ENCODE measurements around the gene DNHD1. TPM values are rescaled to one million over a fixed set of nuclear protein-coding genes. Genes with fewer than 3 reads are reported as not detected.
"Not testable (repeated sequence)": the region's sequence is repeated elsewhere in the genome, so short reads cannot be mapped to it uniquely, and the experiment has no call there.

Gene DNHD1
- total and polyA plus RNA-seq, 2 of the 8 experiments (the other 6 are each of a cell fraction or from before 2014, with no cell fraction given), result 5.0 to 6.8 TPM

GRCh38 chr11:6520265-6520664, 23.2 kb downstream of the DNHD1 start (continued):
- TF ChIP-seq CTBP2 (IDR thresholded peaks at IDR 0.05; ENCODE audit: borderline replicate concordance, insufficient read depth, insufficient read length, low read length) (no peak), NANOG (IDR thresholded peaks at IDR 0.05; ENCODE audit: insufficient read depth, low read depth, low read length, poor library complexity, severe bottlenecking) (no peak), EGR1 (IDR thresholded peaks at IDR 0.05; ENCODE audit: borderline replicate concordance, low read depth, low read length) (no peak), KDM5A (IDR thresholded peaks at IDR 0.05; ENCODE audit: low read length) (no peak), RAD21 (IDR thresholded peaks at IDR 0.05 in 1 of 2, conservative IDR thresholded peaks at IDR 0.05 in 1 of 2; ENCODE audit: low read depth in 2 of 2, low read length in 2 of 2) (no peak), PHF8 (conservative IDR thresholded peaks at IDR 0.05; ENCODE audit: low read depth, low read length) (no peak), GABPA (IDR thresholded peaks at IDR 0.05; ENCODE audit: borderline replicate concordance, insufficient read depth, low read length) (no peak)

DNA sequence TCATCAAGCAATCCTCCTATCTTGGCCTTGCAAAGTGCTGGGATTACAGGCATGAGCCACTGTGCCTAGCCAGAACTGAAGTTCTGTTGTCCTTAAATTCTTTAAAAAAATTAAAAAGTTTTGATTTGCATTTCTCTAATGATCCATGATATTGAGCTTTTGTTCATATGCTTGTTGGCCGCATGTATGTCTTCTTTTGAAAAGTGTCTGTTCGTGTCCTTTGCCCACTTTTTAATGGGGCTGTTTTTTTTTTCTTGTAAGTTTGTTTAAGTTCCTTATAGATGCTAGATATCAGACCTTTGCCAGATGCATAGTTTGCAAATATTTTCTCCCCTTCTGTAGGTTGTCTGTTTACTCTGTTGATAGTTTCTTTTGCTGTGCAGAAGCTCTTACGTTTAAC, 24.9 kb downstream of the DNHD1 start:
- not testable (repeated sequence) for H3K4me3 ChIP-seq (ENCODE audit: extremely low read depth in 1 of 4, insufficient read depth in 2 of 4, low read depth in 3 of 4, low read length in 4 of 4); H2BK5ac ChIP-seq (ENCODE audit: low read depth, low read length); H4K8ac ChIP-seq (ENCODE audit: extremely low read depth, insufficient read depth, low read length); H3K4ac ChIP-seq (replicated peaks; ENCODE audit: insufficient read length, low read depth, low read length); H2BK20ac ChIP-seq (ENCODE audit: low read length); H2BK12ac ChIP-seq (ENCODE audit: low read depth, low read length); H3K9ac ChIP-seq (replicated peaks in 1 of 4; ENCODE audit: extremely low read depth in 1 of 4, low read depth in 3 of 4, low read length in 3 of 4); DNase-seq (ENCODE audit: low read depth in 1 of 2, low spot score in 2 of 2); H3K36me3 ChIP-seq (ENCODE audit: control insufficient read depth in 2 of 4, insufficient read depth in 4 of 4, low read length in 3 of 4); H2AFZ ChIP-seq (ENCODE audit: low read length); FAIRE-seq; H3K4me2 ChIP-seq (ENCODE audit: insufficient read depth in 1 of 2, low read depth in 2 of 2, low read length in 2 of 2); H2BK15ac ChIP-seq (ENCODE audit: low read length); H2AK5ac ChIP-seq (ENCODE audit: low read depth, low read length); H3K18ac ChIP-seq (ENCODE audit: extremely low read depth, low read length); H3K79me1 ChIP-seq (ENCODE audit: low read depth, low read length); H3K9me3 ChIP-seq (ENCODE audit: insufficient read depth in 2 of 2, low read depth in 1 of 2, low read length in 1 of 2); H3K56ac ChIP-seq (replicated peaks; ENCODE audit: insufficient read length, low read depth, low read length); H3K27me3 ChIP-seq (replicated peaks in 1 of 4; ENCODE audit: control insufficient read depth in 3 of 4, extremely low read depth in 1 of 4, insufficient read depth in 3 of 4, low read length in 3 of 4); H3K23me2 ChIP-seq (ENCODE audit: low read depth, low read length); H4K20me1 ChIP-seq (replicated peaks in 1 of 2; ENCODE audit: control insufficient read depth in 1 of 2, insufficient read depth in 2 of 2, low read length in 2 of 2); H2BK120ac ChIP-seq (replicated peaks; ENCODE audit: low read depth, low read length); H4K91ac ChIP-seq (replicated peaks; ENCODE audit: insufficient read length, low read length); H3K79me2 ChIP-seq (ENCODE audit: control insufficient read depth in 1 of 2, insufficient read depth in 2 of 2, low read length in 2 of 2); H3K27ac ChIP-seq (ENCODE audit: low read depth, low read length); H4K5ac ChIP-seq (ENCODE audit: insufficient read length, low read depth, low read length); H3K14ac ChIP-seq (ENCODE audit: insufficient read length); H3K23ac ChIP-seq (ENCODE audit: insufficient read length); H3K4me1 ChIP-seq (replicated peaks in 1 of 4; ENCODE audit: control insufficient read depth in 3 of 4, insufficient read depth in 4 of 4, low read length in 3 of 4)
- ChIA-PET POLR2A (ENCODE audit: partially characterized antibody) (interaction anchor here (0.7 to 1.0 kb wide), 2 partner anchors 9 to 24 kb away, joined by 3 read pairs; no protein-coding TSS in a partner anchor), CTCF (ENCODE audit: partially characterized antibody) (interaction anchor here (0.6 to 1.7 kb wide), 2 partner anchors 11 to 17 kb away, joined by 4 to 6 read pairs; no protein-coding TSS in a partner anchor)
- 93% methylated on average over 3 of the region's 3 CpGs; no CpG with 5 or more reads in 1 of the 2 experiments for WGBS, 2 experiments (ENCODE audit: extremely low coverage in 1 of 2, insufficient coverage in 1 of 2, insufficient read length in 1 of 2, insufficient replicate concordance in 2 of 2, low coverage in 1 of 2, low lambda C conversion rate in 2 of 2, missing lambda C conversion rate in 1 of 2)

All from H1 (cell line).